Measurements from ENCODE around the gene APEH.
"Not testable (repeated sequence)": the region's sequence is repeated elsewhere in the genome, so short reads cannot be mapped to it uniquely, and the experiment has no call there.

- TF ChIP-seq CTCF (conservative IDR thresholded peaks at IDR 0.05); ZFX (IDR thresholded peaks at IDR 0.05): not testable (repeated sequence)
Measured at GRCh38 chr3:49695350-49696015, 21.3 kb downstream of the APEH start.

All from C4-2B (cell line).